Stimulated activated CD8-positive, alpha-beta memory T cell treated with anti-CD3 and anti-CD28 coated beads, Interleukin-12 subunit alpha, Interleukin-12 subunit beta, amount 100 ng/mL, for 1 hour (primary cell): ENCODE results near the gene AJUBA.
"Not testable (repeated sequence)": the region's sequence is repeated elsewhere in the genome, so short reads cannot be mapped to it uniquely, and the experiment has no call there.

ENCODE experiments used
- DNase-seq: peaks from one replicate; pipeline ENCODE4 v3.0.0-alpha.2; 2020; ENCODE audit warnings: low read depth

The AJUBA gene

GRCh38 chr14:22982477-22983245, at the start of gene AJUBA:
Gene AJUBA (minus strand): TSS chr14:22982551. CDS start chr14:22982266, 285 bp downstream.
- DNase-seq, result peak; percentile 51

GRCh38 chr14:23030936-23031335, 48.6 kb upstream of the AJUBA start:
- no peak for DNase-seq

- DNase-seq, result no peak
Observed at GRCh38 chr14:23028799-23029198, 46.4 kb upstream of the AJUBA start.

GRCh38 chr14:23025151-23025814, 42.9 kb upstream of the AJUBA start:
- no peak for DNase-seq

- no peak for DNase-seq
Observed at GRCh38 chr14:23024612-23025075, 42.3 kb upstream of the AJUBA start.

GRCh38 chr14:23023795-23024152, 41.4 kb upstream of the AJUBA start:
- DNase-seq, result no peak

GRCh38 chr14:23023022-23023794, 40.9 kb upstream of the AJUBA start:
- no peak for DNase-seq

- no peak for DNase-seq
Observed at GRCh38 chr14:23021889-23022442, 39.6 kb upstream of the AJUBA start.

GRCh38 chr14:23021434-23021833, 39.1 kb upstream of the AJUBA start:
- no peak for DNase-seq

- DNase-seq, result no peak
Observed at GRCh38 chr14:23020143-23021128, 38.1 kb upstream of the AJUBA start.

- no peak for DNase-seq
Observed at GRCh38 chr14:23018107-23018506, 35.8 kb upstream of the AJUBA start.

GRCh38 chr14:23017091-23017490, 34.7 kb upstream of the AJUBA start:
- no peak for DNase-seq

- DNase-seq, result no peak
Observed at GRCh38 chr14:23015618-23016017, 33.3 kb upstream of the AJUBA start.

GRCh38 chr14:23013749-23014054, 31.4 kb upstream of the AJUBA start:
- not testable (repeated sequence) for DNase-seq

- DNase-seq, result no peak
Observed at GRCh38 chr14:23013054-23013748, 30.9 kb upstream of the AJUBA start.

- peak; percentile 53 for DNase-seq
Observed at GRCh38 chr14:23009939-23010726, 27.8 kb upstream of the AJUBA start, which contains the start of gene C14orf93. Gene C14orf93 (minus strand): TSS chr14:23010143. CDS start chr14:22999023, 11,120 bp downstream.

- no peak for DNase-seq
Observed at GRCh38 chr14:23009483-23009938, 27.2 kb upstream of the AJUBA start.

- no peak for DNase-seq
Observed at GRCh38 chr14:23008831-23009230, 26.5 kb upstream of the AJUBA start.

GRCh38 chr14:23006544-23007419, 24.4 kb upstream of the AJUBA start:
- peak; percentile 91 for DNase-seq
